Ascending aorta (tissue), 2 donors: Measurements from ENCODE around the gene APOBR. TPM values are rescaled to one million over a fixed set of nuclear protein-coding genes. Genes with fewer than 3 reads are reported as not detected.

Experiments used
- DNase-seq, 2 donors: peaks; one replicate each; pipeline ENCODE4 v3.0.0-alpha.2; 2019; ENCODE audit warnings: low spot score in 2 of 2
- H3K27ac ChIP-seq, 2 donors: fragments of 200-600 bp; sonication (generic); one replicate each; pipeline ENCODE4 v1.5.1; 2016 to 2017; ENCODE audit warnings: mild to moderate bottlenecking in 1 of 2
- H3K27me3 ChIP-seq: fragments of 200-600 bp; sonication (generic); one replicate; pipeline ENCODE4 v1.5.1; 2017
- H3K36me3 ChIP-seq, 2 donors: fragments of 200-600 bp; sonication (generic); one replicate each; pipeline ENCODE4 v1.5.1; 2016
- H3K4me1 ChIP-seq, 2 donors: fragments of 200-600 bp; sonication (generic); one replicate each; pipeline ENCODE4 v1.5.1; 2016 to 2017; ENCODE audit warnings: mild to moderate bottlenecking in 1 of 2
- H3K4me3 ChIP-seq, 2 donors: fragments of 200-600 bp; sonication (generic); one replicate each; pipeline ENCODE4 v1.5.1; 2016 to 2017; ENCODE audit warnings: mild to moderate bottlenecking in 1 of 2
- H3K9me3 ChIP-seq, 2 donors: fragments of 200-600 bp; sonication (generic); one replicate each; pipeline ENCODE4 v1.5.1; 2016
- intact Hi-C: fragments of 100-400 bp; cut with DNase I; formaldehyde crosslinking; loops from one replicate; pipeline ENCODE4 v1.15.1; 2023
- total RNA-seq: library from RNA; depleted of rRNA; stranded (reverse); fragments of >200 nt; gene quantifications from one replicate; pipeline ENCODE4 v1.1.0, GENCODE V29; 2016
- TF ChIP-seq, protein P1 (sequence below), 3 experiments: fragments of 200-600 bp in 2 of 3; fragments of 450-650 bp in 1 of 3; sonication (generic) in 2 of 3; IDR thresholded peaks; one replicate each; pipeline ENCODE4 v1.5.1; 2016 to 2019; ENCODE audit warnings: antibody characterized with exemption in 3 of 3, mild to moderate bottlenecking in 1 of 3, moderate library complexity in 1 of 3

The APOBR gene
- total RNA-seq, 1 donor from 2014 or later = 1.2 TPM

DNA sequence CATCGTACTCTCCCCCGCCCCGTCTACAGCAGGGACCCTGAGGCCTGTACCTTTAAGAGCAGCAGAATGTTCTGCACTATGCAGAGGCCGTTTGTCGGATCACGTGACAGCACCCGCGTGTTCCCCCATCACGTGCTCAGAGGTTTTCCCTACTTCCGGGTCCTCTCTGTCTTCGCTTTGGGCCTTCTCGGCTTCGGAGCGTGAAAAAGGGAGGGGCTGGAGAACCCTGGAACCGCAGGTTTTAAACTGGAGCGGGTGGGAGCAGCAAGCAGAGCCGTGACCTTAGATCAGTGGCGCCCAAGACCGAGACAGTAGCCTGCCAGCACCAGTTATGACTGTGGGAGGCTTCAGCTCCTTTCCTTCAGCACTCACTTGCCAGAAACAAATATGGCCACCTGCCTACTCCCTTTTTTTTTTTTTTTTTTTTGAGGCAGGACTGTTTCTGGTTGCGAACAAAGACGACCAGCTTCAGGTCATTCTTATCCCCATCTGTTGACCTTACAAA, 2.4 kb upstream of the APOBR start, which contains the start of gene CLN3:
Gene CLN3, minus strand, starts transcription at position 105 of the 505 bp plus-strand sequence. CDS start 315 bp downstream, outside the sequence.
- TF ChIP-seq, protein P1, sequence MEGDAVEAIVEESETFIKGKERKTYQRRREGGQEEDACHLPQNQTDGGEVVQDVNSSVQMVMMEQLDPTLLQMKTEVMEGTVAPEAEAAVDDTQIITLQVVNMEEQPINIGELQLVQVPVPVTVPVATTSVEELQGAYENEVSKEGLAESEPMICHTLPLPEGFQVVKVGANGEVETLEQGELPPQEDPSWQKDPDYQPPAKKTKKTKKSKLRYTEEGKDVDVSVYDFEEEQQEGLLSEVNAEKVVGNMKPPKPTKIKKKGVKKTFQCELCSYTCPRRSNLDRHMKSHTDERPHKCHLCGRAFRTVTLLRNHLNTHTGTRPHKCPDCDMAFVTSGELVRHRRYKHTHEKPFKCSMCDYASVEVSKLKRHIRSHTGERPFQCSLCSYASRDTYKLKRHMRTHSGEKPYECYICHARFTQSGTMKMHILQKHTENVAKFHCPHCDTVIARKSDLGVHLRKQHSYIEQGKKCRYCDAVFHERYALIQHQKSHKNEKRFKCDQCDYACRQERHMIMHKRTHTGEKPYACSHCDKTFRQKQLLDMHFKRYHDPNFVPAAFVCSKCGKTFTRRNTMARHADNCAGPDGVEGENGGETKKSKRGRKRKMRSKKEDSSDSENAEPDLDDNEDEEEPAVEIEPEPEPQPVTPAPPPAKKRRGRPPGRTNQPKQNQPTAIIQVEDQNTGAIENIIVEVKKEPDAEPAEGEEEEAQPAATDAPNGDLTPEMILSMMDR (IDR thresholded peaks at IDR 0.05) = no peak

DNA sequence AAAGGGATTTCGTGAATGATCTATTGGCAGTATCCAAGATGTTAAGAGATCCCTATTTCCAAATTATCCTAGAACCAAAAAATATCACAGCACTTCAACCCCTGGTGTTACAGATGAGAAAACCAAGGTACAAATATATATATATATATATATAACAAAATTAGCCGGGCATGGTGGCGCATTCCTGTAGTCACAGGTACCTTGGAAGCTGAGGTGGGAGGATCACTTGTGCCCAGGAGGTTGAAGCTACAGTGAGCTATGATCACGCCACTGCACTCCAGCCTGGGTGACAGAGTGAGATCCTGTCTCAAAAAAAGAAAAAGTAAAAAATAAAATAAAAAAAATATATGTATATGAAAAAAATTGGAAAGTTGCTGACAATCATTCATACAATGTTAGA, 1.9 kb upstream of the APOBR start:
- H3K4me3 ChIP-seq = peak overlapping the region; percentile 72 to 88
- H3K9me3 ChIP-seq = no peaks in the 10 kb centered on the region
- DNase-seq = no peak
- intact Hi-C loops = loop anchor here (1.0 to 5.0 kb wide), 5 partner anchors 46 to 480 kb away; partner anchors contain the start of genes NUPR1 and SPNS1
- H3K4me1 ChIP-seq = peaks cover 2 to 4% of the 10 kb centered on the region in 2 donors
- peaks cover 5 to 16% of the 10 kb centered on the region in 2 donors for H3K36me3 ChIP-seq
- peak overlapping the region; percentile 88 to 93 for H3K27ac ChIP-seq
- no peaks in the 10 kb centered on the region for H3K27me3 ChIP-seq
- TF ChIP-seq, protein P1 (IDR thresholded peaks at IDR 0.05) = no peak

More for the DNA sequence above, 2.4 kb upstream of the APOBR start, which contains the start of gene CLN3:
- Histone ChIP-seq H3K4me1 (peaks cover 2 to 4% of the 10 kb centered on the region in 2 donors), H3K27me3 (no peaks in the 10 kb centered on the region), H3K9me3 (no peaks in the 10 kb centered on the region), H3K36me3 (peaks cover 9 to 20% of the 10 kb centered on the region in 2 donors), H3K27ac (peak within 1 kb of the TSS; percentile 88 to 93), H3K4me3 (peak within 1 kb of the TSS; percentile 72 to 88)
- intact Hi-C loops = loop anchor here (1.0 to 5.0 kb wide), 5 partner anchors 47 to 480 kb away; partner anchors contain the start of genes NUPR1 and SPNS1
- DNase-seq = peak; percentile 73 to 95

DNA sequence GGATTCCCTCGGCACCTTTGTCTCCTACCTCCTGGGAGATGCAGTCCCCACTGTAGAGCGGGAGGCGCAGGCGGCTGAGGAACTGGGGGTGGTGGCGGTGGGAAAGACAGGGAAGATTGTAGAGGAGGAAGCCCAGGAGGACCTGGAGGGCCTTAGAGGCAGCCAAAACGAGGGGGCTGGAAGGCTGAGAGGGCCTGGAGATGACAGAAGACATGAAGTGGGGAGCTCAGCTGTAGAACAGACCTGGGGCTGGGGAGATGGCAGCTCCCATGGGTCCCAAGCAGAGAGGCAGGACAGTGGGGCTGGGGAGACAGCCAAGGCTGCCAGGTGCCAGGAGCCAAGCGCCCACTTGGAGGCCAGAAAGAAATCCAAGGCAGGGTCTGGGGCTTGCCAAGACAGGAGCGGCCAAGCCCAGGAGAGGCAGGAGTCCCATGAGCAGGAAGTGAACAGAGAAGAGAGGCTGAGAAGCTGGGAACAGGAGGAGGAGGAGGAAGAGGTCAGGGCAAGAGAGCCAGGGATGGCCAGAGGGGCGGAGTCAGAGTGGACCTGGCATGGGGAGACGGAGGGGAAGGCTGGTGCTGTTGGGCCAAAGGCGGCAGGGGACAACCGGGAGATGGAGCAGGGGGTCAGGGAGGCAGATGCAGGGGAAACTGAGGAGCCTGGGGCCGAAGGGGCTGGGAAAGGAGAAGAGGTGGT, 803 bp downstream of the APOBR start:
- TF ChIP-seq, protein P1 (IDR thresholded peaks at IDR 0.05) = no peak
- no peak for DNase-seq
- H3K27ac ChIP-seq = no peak overlapping the region
- H3K4me1 ChIP-seq = peaks cover 2 to 4% of the 10 kb centered on the region in 2 donors
- H3K9me3 ChIP-seq = no peaks in the 10 kb centered on the region
- intact Hi-C loops = no loop called here
- peak overlapping the region; percentile 6 to 44 for H3K4me3 ChIP-seq
- H3K36me3 ChIP-seq = no peaks in the 10 kb centered on the region
- H3K27me3 ChIP-seq = no peaks in the 10 kb centered on the region

DNA sequence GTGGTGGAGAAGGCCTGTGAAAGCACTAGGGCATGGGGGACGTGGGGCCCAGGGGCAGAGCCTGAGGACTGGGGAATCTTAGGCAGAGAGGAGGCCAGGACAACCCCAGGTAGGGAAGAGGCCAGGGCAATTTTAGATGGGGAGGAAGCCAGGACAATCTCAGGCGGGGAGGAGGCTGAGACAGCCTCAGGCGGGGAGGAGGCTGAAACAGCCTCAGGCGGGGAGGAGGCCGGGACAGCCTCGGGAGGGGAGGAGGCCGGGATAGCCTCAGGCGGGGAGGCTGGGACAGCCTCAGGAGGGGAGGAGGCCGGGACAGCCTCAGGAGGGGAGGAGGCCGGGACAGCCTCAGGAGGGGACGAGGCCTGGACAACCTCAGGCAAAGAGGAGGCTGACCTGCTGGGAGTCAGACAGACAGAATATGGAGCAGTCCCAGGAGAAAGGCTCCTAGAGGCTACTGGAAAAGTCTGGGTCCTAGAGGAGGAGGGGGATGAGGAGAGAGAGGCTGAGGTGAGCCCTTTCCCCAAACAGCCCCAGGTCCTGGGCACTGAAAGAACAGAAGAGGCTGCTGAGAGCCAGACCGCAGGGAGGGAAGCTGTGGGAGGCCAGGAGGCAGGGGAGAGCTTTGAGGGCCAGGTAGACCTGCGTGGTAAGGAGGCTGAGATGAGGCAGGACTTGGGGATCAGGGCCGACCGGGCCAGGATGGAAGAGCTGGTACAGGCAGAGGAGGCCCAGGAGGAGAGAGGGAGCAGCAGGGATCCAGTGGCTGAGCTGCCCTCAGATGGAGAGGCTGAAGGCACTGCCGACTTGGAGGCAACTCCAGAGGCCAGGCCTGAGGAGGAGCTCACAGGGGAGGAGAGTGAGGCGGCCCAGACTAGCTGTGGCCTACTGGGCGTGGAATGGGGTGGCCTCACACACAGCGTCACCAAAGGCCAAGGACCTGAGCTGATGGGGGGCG, 1.6 kb downstream of the APOBR start:
- TF ChIP-seq, protein P1 (IDR thresholded peaks at IDR 0.05) = no peak
- DNase-seq = no peak
- no peaks in the 10 kb centered on the region for H3K36me3 ChIP-seq
- peak overlapping the region in 1 of 2 donors; percentile 44 for H3K4me3 ChIP-seq
- H3K27me3 ChIP-seq = no peaks in the 10 kb centered on the region
- no peaks in the 10 kb centered on the region for H3K4me1 ChIP-seq
- intact Hi-C loops = no loop called here
- H3K9me3 ChIP-seq = no peaks in the 10 kb centered on the region
- no peak overlapping the region for H3K27ac ChIP-seq

DNA sequence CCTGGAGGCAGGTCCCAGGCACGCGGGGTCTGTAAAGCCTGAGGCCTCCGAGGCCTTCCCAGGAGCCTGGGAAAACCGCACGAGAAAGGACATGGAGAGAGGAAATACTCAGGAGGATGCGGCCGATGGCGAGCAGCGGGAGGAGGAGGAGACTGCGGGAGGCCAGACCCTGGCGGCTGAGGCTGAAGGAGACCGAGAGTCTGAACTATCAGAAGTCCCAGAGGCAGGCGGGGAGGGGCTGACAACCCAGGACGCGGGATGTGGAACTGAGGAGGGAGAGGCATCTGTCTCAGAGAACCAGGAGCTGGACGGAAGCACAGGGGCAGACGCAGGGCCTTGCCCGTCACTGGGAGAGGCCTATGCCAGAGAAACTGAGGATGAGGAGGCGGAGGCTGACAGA, 2.4 kb downstream of the APOBR start:
- no peak for DNase-seq
- H3K4me1 ChIP-seq = no peaks in the 10 kb centered on the region
- no peak overlapping the region for H3K4me3 ChIP-seq
- TF ChIP-seq, protein P1 (IDR thresholded peaks at IDR 0.05) = no peak
- no peaks in the 10 kb centered on the region for H3K9me3 ChIP-seq
- no peak overlapping the region for H3K27ac ChIP-seq
- intact Hi-C loops = no loop called here
- no peaks in the 10 kb centered on the region for H3K36me3 ChIP-seq
- no peaks in the 10 kb centered on the region for H3K27me3 ChIP-seq
